Subcutaneous abdominal adipose tissue (tissue), 5 donors: ENCODE data around the gene CCDC34.
A peak's percentile ranks its signal among the peaks of the same experiment; 100 is the strongest.

ENCODE experiments used
- H3K27ac ChIP-seq: one replicate; pipeline ENCODE4 v1.7.0; 2013; ENCODE audit warnings: low read depth, mild to moderate bottlenecking, inconsistent platforms, low read length, moderate library complexity
- H3K27me3 ChIP-seq, 5 donors: one replicate each; pipeline ENCODE4 v1.7.0; 2013; ENCODE audit warnings: low read length in 5 of 5, inconsistent platforms in 1 of 5; ENCODE audit not compliant: control insufficient read depth in 5 of 5, insufficient read depth in 4 of 5
- H3K36me3 ChIP-seq, 5 donors: one replicate each; pipeline ENCODE4 v1.7.0; 2013; ENCODE audit warnings: low read length in 5 of 5; ENCODE audit not compliant: control insufficient read depth in 5 of 5, insufficient read depth in 5 of 5
- H3K4me1 ChIP-seq, 5 donors: one replicate each; pipeline ENCODE4 v1.7.0; 2013; ENCODE audit warnings: low read length in 5 of 5, mild to moderate bottlenecking in 3 of 5, moderate library complexity in 1 of 5; ENCODE audit not compliant: control insufficient read depth in 5 of 5, insufficient read depth in 5 of 5
- H3K4me3 ChIP-seq, 5 donors: one replicate each; pipeline ENCODE4 v1.7.0; 2013; ENCODE audit warnings: low read length in 5 of 5, low read depth in 1 of 5
- H3K9ac ChIP-seq, 5 donors: one replicate each; pipeline ENCODE4 v1.7.0; 2013; ENCODE audit warnings: low read length in 5 of 5, mild to moderate bottlenecking in 4 of 5, moderate library complexity in 3 of 5
- H3K9me3 ChIP-seq, 5 donors: one replicate each; pipeline ENCODE4 v1.7.0; 2013; ENCODE audit warnings: low read length in 5 of 5; ENCODE audit not compliant: control insufficient read depth in 5 of 5
- donor health status: healthy.
- donor health status: healthy.
- donor health status: healthy.
- donor health status: healthy.
- donor health status: healthy.

CCDC34 gene

GRCh38 chr11:27312110-27312509 lies 50.9 kb downstream of the CCDC34 start:
- no peaks in the 10 kb centered on the region for H3K4me1 ChIP-seq
- no peaks in the 10 kb centered on the region for H3K9me3 ChIP-seq
- no peaks in the 10 kb centered on the region for H3K27me3 ChIP-seq
- H3K9ac ChIP-seq, result no peak overlapping the region
- H3K36me3 ChIP-seq, result no peaks in the 10 kb centered on the region
- H3K27ac ChIP-seq, result no peak overlapping the region
- H3K4me3 ChIP-seq, result no peak overlapping the region

- Histone ChIP-seq H3K9me3 (no peaks in the 10 kb centered on the region), H3K36me3 (no peaks in the 10 kb centered on the region), H3K27me3 (no peaks in the 10 kb centered on the region), H3K4me1 (peaks cover 0 to 12% (median 4%) of the 10 kb centered on the region in 5 donors), H3K4me3 (no peak overlapping the region), H3K27ac (no peak overlapping the region), H3K9ac (no peak overlapping the region)
These were observed 52.3 kb downstream of the CCDC34 start for GRCh38 chr11:27310707-27311106.

- Histone ChIP-seq H3K36me3 (no peaks in the 10 kb centered on the region), H3K9ac (no peak overlapping the region), H3K4me3 (no peak overlapping the region), H3K27me3 (no peaks in the 10 kb centered on the region), H3K4me1 (peaks cover 0 to 17% (median 10%) of the 10 kb centered on the region in 5 donors), H3K27ac (no peak overlapping the region), H3K9me3 (no peaks in the 10 kb centered on the region)
These were observed 52.8 kb downstream of the CCDC34 start for GRCh38 chr11:27310182-27310581.

GRCh38 chr11:27309046-27309445 lies 54.0 kb downstream of the CCDC34 start:
- H3K36me3 ChIP-seq, result no peaks in the 10 kb centered on the region
- H3K27me3 ChIP-seq, result no peaks in the 10 kb centered on the region
- H3K4me3 ChIP-seq, result no peak overlapping the region
- H3K9me3 ChIP-seq, result no peaks in the 10 kb centered on the region
- H3K27ac ChIP-seq, result no peak overlapping the region
- no peak overlapping the region for H3K9ac ChIP-seq
- peaks cover 0 to 21% (median 16%) of the 10 kb centered on the region in 5 donors for H3K4me1 ChIP-seq

GRCh38 chr11:27307232-27307631 lies 55.8 kb downstream of the CCDC34 start:
- H3K4me3 ChIP-seq, result no peak overlapping the region

GRCh38 chr11:27305751-27306150 lies 57.3 kb downstream of the CCDC34 start:
- Histone ChIP-seq H3K9ac (no peak overlapping the region), H3K4me3 (peak overlapping the region in 2 of 5 donors; percentile 17 to 52), H3K4me1 (peaks cover 0 to 21% (median 16%) of the 10 kb centered on the region in 5 donors), H3K27ac (no peak overlapping the region), H3K9me3 (no peaks in the 10 kb centered on the region), H3K36me3 (no peaks in the 10 kb centered on the region), H3K27me3 (no peaks in the 10 kb centered on the region)

More at GRCh38 chr11:27307232-27307631, 55.8 kb downstream of the CCDC34 start:
- no peaks in the 10 kb centered on the region for H3K36me3 ChIP-seq
- no peak overlapping the region for H3K27ac ChIP-seq
- H3K4me1 ChIP-seq, result peaks cover 0 to 21% (median 16%) of the 10 kb centered on the region in 5 donors
- no peaks in the 10 kb centered on the region for H3K9me3 ChIP-seq
- no peak overlapping the region for H3K9ac ChIP-seq
- no peaks in the 10 kb centered on the region for H3K27me3 ChIP-seq

GRCh38 chr11:27304514-27304913 lies 58.5 kb downstream of the CCDC34 start:
- Histone ChIP-seq H3K36me3 (no peaks in the 10 kb centered on the region), H3K4me1 (peaks cover 0 to 21% (median 16%) of the 10 kb centered on the region in 5 donors), H3K9me3 (no peaks in the 10 kb centered on the region), H3K9ac (no peak overlapping the region), H3K27ac (no peak overlapping the region), H3K4me3 (no peak overlapping the region), H3K27me3 (no peaks in the 10 kb centered on the region)

GRCh38 chr11:27303903-27304302 lies 59.1 kb downstream of the CCDC34 start:
- H3K27me3 ChIP-seq, result no peaks in the 10 kb centered on the region
- H3K36me3 ChIP-seq, result no peaks in the 10 kb centered on the region
- no peak overlapping the region for H3K27ac ChIP-seq
- no peak overlapping the region for H3K9ac ChIP-seq
- H3K4me3 ChIP-seq, result no peak overlapping the region
- H3K4me1 ChIP-seq, result peaks cover 0 to 21% (median 16%) of the 10 kb centered on the region in 5 donors
- H3K9me3 ChIP-seq, result no peaks in the 10 kb centered on the region

GRCh38 chr11:27300974-27301373 lies 62.0 kb downstream of the CCDC34 start:
- no peaks in the 10 kb centered on the region for H3K9me3 ChIP-seq
- no peak overlapping the region for H3K9ac ChIP-seq
- no peak overlapping the region for H3K27ac ChIP-seq
- no peaks in the 10 kb centered on the region for H3K27me3 ChIP-seq
- H3K4me3 ChIP-seq, result no peak overlapping the region
- peaks cover 0 to 14% (median 12%) of the 10 kb centered on the region in 5 donors for H3K4me1 ChIP-seq
- H3K36me3 ChIP-seq, result no peaks in the 10 kb centered on the region

- Histone ChIP-seq H3K9me3 (no peaks in the 10 kb centered on the region), H3K9ac (no peak overlapping the region), H3K36me3 (no peaks in the 10 kb centered on the region), H3K4me1 (no peaks in the 10 kb centered on the region), H3K4me3 (no peak overlapping the region), H3K27me3 (no peaks in the 10 kb centered on the region), H3K27ac (no peak overlapping the region)
These were observed 65.4 kb downstream of the CCDC34 start for GRCh38 chr11:27297616-27298015.

- H3K9ac ChIP-seq, result no peak overlapping the region
- H3K9me3 ChIP-seq, result peaks cover 0 to 1% (median 0%) of the 10 kb centered on the region in 5 donors
- H3K27me3 ChIP-seq, result no peaks in the 10 kb centered on the region
- H3K36me3 ChIP-seq, result no peaks in the 10 kb centered on the region
- H3K4me3 ChIP-seq, result no peak overlapping the region
- no peak overlapping the region for H3K27ac ChIP-seq
- no peaks in the 10 kb centered on the region for H3K4me1 ChIP-seq
These were observed 66.5 kb downstream of the CCDC34 start for GRCh38 chr11:27296497-27296896.
